HepG2 (cell line): ENCODE measurements around the gene SMAP2. TPM values are rescaled to one million over a fixed set of nuclear protein-coding genes. Genes with fewer than 3 reads are reported as not detected.

Experiments used
- AHR ChIP-seq: IDR thresholded peaks from 2 replicates; pipeline ENCODE4 v1.6.1; 2018; ENCODE audit warnings: missing genetic modification reagents, missing compliant biosample characterization
- ARHGAP35 ChIP-seq: sonication (generic); formaldehyde crosslinking; IDR thresholded peaks from 2 replicates; pipeline ENCODE4 v1.9.0; 2022; ENCODE audit warnings: mild to moderate bottlenecking, inconsistent platforms, moderate library complexity, missing genetic modification reagents, borderline replicate concordance
- CHD4 ChIP-seq: fragments of 200-600 bp; sonication (generic); IDR thresholded peaks from 2 replicates; pipeline ENCODE4 v1.7.0; 2017; ENCODE audit warnings: mild to moderate bottlenecking, low read length, borderline replicate concordance
- FOXC1 ChIP-seq: sonication (generic); formaldehyde crosslinking; IDR thresholded peaks from 2 replicates; pipeline ENCODE4 v1.8.0; 2022; ENCODE audit warnings: mild to moderate bottlenecking, missing genetic modification reagents, borderline replicate concordance
- HMGA1 ChIP-seq: sonication (generic); formaldehyde crosslinking; conservative IDR thresholded peaks from 2 replicates; pipeline ENCODE4 v1.4.0; 2020; ENCODE audit warnings: missing genetic modification reagents
- KDM1A ChIP-seq: IDR thresholded peaks from 2 replicates; pipeline ENCODE4 v1.6.1; 2016; ENCODE audit warnings: missing compliant biosample characterization
- KLF9 ChIP-seq: IDR thresholded peaks from 2 replicates; pipeline ENCODE4 v1.6.1; 2016; ENCODE audit warnings: low read depth
- KMT2A ChIP-seq: sonication (generic); formaldehyde crosslinking; IDR thresholded peaks from 2 replicates; pipeline ENCODE4 v1.4.0; 2020; ENCODE audit warnings: missing genetic modification reagents
- MED13 ChIP-seq: sonication (generic); formaldehyde crosslinking; IDR thresholded peaks from 2 replicates; pipeline ENCODE4 v1.5.0; 2020; ENCODE audit warnings: missing genetic modification reagents
- MTA1 ChIP-seq: sonication (generic); formaldehyde crosslinking; IDR thresholded peaks from 2 replicates; pipeline ENCODE4 v1.4.0; 2020; ENCODE audit warnings: missing genetic modification reagents, mild to moderate bottlenecking, borderline replicate concordance
- NFYB ChIP-seq: sonication (generic); formaldehyde crosslinking; IDR thresholded peaks from 2 replicates; pipeline ENCODE4 v1.4.0; 2020; ENCODE audit warnings: missing genetic modification reagents
- RAD51 ChIP-seq: fragments of 450-650 bp; IDR thresholded peaks from 2 replicates; pipeline ENCODE4 v1.6.1; 2016; ENCODE audit warnings: borderline replicate concordance
- TCF7 ChIP-seq: sonication (generic); IDR thresholded peaks from 2 replicates; pipeline ENCODE4 v1.6.1; 2016; ENCODE audit warnings: antibody characterized with exemption, low read depth
- YEATS2 ChIP-seq: sonication (generic); formaldehyde crosslinking; IDR thresholded peaks from 2 replicates; pipeline ENCODE4 v1.4.0; 2020; ENCODE audit warnings: missing genetic modification reagents, borderline replicate concordance
- ZNF326 ChIP-seq: sonication (generic); formaldehyde crosslinking; IDR thresholded peaks from 2 replicates; pipeline ENCODE4 v1.4.0; 2020; ENCODE audit warnings: missing genetic modification reagents, borderline replicate concordance
- ZNF343 ChIP-seq: sonication (generic); formaldehyde crosslinking; IDR thresholded peaks from 2 replicates; pipeline ENCODE4 v1.4.0; 2020; ENCODE audit warnings: mild to moderate bottlenecking, missing genetic modification reagents
- ZSCAN21 ChIP-seq: sonication (generic); formaldehyde crosslinking; IDR thresholded peaks from 2 replicates; pipeline ENCODE4 v1.8.0; 2022; ENCODE audit warnings: mild to moderate bottlenecking, missing genetic modification reagents, moderate library complexity, borderline replicate concordance
- polyA plus RNA-seq, 8 experiments: library from polyadenylated mRNA; depleted of rRNA in 3 of 8; stranded (reverse) in 7 of 8; unstranded in 1 of 8; fragments of >200 nt; fragmentation: Illumina TruSeq in 4 of 8; extraction: Trizol in 4 of 8; gene quantifications; 2 replicates each; pipeline versions ENCODE4 v1.2.1 to v1.2.3, GENCODE V29; 2011 to 2016; ENCODE audit warnings: low read depth in 4 of 8, missing spikeins in 1 of 8, mixed read lengths in 1 of 8; ENCODE audit not compliant: insufficient read depth in 1 of 8
- total RNA-seq, 5 experiments: library from RNA; depleted of rRNA; stranded (reverse); fragments of >200 nt; fragmentation: Illumina TruSeq; extraction: Trizol; gene quantifications; 2 replicates each; pipeline ENCODE4 v1.2.3, GENCODE V29; 2016; ENCODE audit warnings: low read depth in 1 of 5
- TF ChIP-seq, protein P1 (sequence below): sonication (generic); formaldehyde crosslinking; IDR thresholded peaks from 2 replicates; pipeline ENCODE4 v1.4.0; 2020; ENCODE audit warnings: mild to moderate bottlenecking, low read depth, missing genetic modification reagents
- TF ChIP-seq, protein P2 (sequence below): sonication (generic); formaldehyde crosslinking; IDR thresholded peaks from 2 replicates; pipeline ENCODE4 v1.4.0; 2020; ENCODE audit warnings: missing genetic modification reagents, borderline replicate concordance
- TF ChIP-seq, protein P3 (sequence below): sonication (generic); formaldehyde crosslinking; IDR thresholded peaks from 2 replicates; pipeline ENCODE4 v1.4.0; 2020; ENCODE audit warnings: low read depth, mild to moderate bottlenecking, missing genetic modification reagents
- TF ChIP-seq, protein P4 (sequence below): sonication (generic); formaldehyde crosslinking; IDR thresholded peaks from 2 replicates; pipeline ENCODE4 v1.5.0; 2020; ENCODE audit warnings: mild to moderate bottlenecking, missing genetic modification reagents

The SMAP2 gene
- total and polyA plus RNA-seq, 2 of the 13 experiments (the other 11 are each of a cell fraction or from before 2014, with no cell fraction given): 19.0 to 22.3 TPM

DNA sequence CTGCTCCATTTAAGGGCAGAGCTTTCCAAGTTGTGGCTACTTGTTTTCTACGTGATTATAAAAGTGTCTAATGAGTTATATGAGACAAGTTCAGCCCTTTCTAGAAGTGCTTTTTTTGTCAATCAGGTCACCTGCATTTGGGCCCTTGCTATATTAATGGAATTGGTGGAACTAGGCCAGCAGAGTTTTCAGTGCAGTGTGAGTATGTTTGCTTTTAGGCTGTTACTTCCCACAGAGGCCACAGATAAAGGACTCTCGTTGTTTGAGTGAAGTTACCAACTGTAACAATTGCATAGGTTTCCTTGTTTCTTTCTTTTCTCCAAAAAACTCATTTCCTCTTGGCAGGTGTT, 10.9 kb downstream of the SMAP2 start (continued):
- TF ChIP-seq, protein P1, sequence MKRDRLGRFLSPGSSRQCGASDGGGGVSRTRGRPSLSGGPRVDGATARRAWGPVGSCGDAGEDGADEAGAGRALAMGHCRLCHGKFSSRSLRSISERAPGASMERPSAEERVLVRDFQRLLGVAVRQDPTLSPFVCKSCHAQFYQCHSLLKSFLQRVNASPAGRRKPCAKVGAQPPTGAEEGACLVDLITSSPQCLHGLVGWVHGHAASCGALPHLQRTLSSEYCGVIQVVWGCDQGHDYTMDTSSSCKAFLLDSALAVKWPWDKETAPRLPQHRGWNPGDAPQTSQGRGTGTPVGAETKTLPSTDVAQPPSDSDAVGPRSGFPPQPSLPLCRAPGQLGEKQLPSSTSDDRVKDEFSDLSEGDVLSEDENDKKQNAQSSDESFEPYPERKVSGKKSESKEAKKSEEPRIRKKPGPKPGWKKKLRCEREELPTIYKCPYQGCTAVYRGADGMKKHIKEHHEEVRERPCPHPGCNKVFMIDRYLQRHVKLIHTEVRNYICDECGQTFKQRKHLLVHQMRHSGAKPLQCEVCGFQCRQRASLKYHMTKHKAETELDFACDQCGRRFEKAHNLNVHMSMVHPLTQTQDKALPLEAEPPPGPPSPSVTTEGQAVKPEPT (CRISPR knock-in tag): no peak
- TF ChIP-seq MTA1 (CRISPR knock-in tag) (no peak), MED13 (CRISPR knock-in tag) (no peak), YEATS2 (no peak), AHR (CRISPR knock-in tag) (no peak), ZSCAN21 (CRISPR knock-in tag) (no peak), KMT2A (CRISPR knock-in tag) (no peak), RAD51 (no peak), ZNF326 (CRISPR knock-in tag) (no peak), NFYB (CRISPR knock-in tag) (no peak), ZNF343 (CRISPR knock-in tag) (no peak), KLF9 (no peak), ARHGAP35 (no peak), CHD4 (no peak), FOXC1 (CRISPR knock-in tag) (no peak), HMGA1 (CRISPR knock-in tag) (no peak), KDM1A (no peak), TCF7 (no peak)
- TF ChIP-seq, protein P2, sequence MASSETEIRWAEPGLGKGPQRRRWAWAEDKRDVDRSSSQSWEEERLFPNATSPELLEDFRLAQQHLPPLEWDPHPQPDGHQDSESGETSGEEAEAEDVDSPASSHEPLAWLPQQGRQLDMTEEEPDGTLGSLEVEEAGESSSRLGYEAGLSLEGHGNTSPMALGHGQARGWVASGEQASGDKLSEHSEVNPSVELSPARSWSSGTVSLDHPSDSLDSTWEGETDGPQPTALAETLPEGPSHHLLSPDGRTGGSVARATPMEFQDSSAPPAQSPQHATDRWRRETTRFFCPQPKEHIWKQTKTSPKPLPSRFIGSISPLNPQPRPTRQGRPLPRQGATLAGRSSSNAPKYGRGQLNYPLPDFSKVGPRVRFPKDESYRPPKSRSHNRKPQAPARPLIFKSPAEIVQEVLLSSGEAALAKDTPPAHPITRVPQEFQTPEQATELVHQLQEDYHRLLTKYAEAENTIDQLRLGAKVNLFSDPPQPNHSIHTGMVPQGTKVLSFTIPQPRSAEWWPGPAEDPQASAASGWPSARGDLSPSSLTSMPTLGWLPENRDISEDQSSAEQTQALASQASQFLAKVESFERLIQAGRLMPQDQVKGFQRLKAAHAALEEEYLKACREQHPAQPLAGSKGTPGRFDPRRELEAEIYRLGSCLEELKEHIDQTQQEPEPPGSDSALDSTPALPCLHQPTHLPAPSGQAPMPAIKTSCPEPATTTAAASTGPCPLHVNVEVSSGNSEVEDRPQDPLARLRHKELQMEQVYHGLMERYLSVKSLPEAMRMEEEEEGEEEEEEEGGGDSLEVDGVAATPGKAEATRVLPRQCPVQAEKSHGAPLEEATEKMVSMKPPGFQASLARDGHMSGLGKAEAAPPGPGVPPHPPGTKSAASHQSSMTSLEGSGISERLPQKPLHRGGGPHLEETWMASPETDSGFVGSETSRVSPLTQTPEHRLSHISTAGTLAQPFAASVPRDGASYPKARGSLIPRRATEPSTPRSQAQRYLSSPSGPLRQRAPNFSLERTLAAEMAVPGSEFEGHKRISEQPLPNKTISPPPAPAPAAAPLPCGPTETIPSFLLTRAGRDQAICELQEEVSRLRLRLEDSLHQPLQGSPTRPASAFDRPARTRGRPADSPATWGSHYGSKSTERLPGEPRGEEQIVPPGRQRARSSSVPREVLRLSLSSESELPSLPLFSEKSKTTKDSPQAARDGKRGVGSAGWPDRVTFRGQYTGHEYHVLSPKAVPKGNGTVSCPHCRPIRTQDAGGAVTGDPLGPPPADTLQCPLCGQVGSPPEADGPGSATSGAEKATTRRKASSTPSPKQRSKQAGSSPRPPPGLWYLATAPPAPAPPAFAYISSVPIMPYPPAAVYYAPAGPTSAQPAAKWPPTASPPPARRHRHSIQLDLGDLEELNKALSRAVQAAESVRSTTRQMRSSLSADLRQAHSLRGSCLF (CRISPR knock-in tag): no peak
- TF ChIP-seq, protein P3, sequence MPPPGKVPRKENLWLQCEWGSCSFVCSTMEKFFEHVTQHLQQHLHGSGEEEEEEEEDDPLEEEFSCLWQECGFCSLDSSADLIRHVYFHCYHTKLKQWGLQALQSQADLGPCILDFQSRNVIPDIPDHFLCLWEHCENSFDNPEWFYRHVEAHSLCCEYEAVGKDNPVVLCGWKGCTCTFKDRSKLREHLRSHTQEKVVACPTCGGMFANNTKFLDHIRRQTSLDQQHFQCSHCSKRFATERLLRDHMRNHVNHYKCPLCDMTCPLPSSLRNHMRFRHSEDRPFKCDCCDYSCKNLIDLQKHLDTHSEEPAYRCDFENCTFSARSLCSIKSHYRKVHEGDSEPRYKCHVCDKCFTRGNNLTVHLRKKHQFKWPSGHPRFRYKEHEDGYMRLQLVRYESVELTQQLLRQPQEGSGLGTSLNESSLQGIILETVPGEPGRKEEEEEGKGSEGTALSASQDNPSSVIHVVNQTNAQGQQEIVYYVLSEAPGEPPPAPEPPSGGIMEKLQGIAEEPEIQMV (CRISPR knock-in tag): no peak
- TF ChIP-seq, protein P4, sequence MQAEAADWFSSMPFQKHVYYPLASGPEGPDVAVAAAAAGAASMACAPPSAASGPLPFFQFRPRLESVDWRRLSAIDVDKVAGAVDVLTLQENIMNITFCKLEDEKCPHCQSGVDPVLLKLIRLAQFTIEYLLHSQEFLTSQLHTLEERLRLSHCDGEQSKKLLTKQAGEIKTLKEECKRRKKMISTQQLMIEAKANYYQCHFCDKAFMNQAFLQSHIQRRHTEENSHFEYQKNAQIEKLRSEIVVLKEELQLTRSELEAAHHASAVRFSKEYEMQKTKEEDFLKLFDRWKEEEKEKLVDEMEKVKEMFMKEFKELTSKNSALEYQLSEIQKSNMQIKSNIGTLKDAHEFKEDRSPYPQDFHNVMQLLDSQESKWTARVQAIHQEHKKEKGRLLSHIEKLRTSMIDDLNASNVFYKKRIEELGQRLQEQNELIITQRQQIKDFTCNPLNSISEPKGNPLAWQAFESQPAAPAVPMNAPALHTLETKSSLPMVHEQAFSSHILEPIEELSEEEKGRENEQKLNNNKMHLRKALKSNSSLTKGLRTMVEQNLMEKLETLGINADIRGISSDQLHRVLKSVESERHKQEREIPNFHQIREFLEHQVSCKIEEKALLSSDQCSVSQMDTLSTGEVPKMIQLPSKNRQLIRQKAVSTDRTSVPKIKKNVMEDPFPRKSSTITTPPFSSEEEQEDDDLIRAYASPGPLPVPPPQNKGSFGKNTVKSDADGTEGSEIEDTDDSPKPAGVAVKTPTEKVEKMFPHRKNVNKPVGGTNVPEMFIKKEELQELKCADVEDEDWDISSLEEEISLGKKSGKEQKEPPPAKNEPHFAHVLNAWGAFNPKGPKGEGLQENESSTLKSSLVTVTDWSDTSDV (CRISPR knock-in tag): no peak
